ENCODE measurements around the gene TEAD4.

TEAD4 gene

DNA sequence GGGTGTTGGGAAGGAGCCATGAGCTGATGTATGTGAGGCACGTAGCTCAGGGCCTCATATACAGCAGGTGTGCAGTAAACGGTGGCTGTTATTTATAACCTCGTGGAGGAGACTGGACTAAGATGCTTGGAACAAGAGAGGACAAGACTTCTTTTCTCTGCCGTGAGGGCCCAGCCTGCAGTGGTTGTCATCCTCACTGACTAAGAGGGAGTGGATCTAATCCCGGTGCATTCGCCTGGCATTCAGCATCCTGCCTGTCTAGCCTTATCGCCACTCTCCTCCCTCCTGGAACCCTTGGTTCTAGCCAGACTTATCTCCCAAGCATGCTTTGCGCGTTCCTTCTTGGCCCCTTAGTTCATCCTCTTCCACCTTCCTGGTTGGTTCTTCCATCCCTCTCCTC is 121.9 kb downstream of the TEAD4 start:
- TF ChIP-seq, protein P1, sequence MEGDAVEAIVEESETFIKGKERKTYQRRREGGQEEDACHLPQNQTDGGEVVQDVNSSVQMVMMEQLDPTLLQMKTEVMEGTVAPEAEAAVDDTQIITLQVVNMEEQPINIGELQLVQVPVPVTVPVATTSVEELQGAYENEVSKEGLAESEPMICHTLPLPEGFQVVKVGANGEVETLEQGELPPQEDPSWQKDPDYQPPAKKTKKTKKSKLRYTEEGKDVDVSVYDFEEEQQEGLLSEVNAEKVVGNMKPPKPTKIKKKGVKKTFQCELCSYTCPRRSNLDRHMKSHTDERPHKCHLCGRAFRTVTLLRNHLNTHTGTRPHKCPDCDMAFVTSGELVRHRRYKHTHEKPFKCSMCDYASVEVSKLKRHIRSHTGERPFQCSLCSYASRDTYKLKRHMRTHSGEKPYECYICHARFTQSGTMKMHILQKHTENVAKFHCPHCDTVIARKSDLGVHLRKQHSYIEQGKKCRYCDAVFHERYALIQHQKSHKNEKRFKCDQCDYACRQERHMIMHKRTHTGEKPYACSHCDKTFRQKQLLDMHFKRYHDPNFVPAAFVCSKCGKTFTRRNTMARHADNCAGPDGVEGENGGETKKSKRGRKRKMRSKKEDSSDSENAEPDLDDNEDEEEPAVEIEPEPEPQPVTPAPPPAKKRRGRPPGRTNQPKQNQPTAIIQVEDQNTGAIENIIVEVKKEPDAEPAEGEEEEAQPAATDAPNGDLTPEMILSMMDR (conservative IDR thresholded peaks at IDR 0.05; ENCODE audit: control insufficient read depth, insufficient read depth, low read depth, low read length), result no peak
- no peak overlapping the region for H3K4me3 ChIP-seq (ENCODE audit: control insufficient read depth, low read depth, low read length)
- DNase-seq (ENCODE audit: low read depth), result no peak

GRCh38 chr12:3081886-3082285 is 122.7 kb downstream of the TEAD4 start:
- TF ChIP-seq, protein P1 (conservative IDR thresholded peaks at IDR 0.05; ENCODE audit: control insufficient read depth, insufficient read depth, low read depth, low read length), result no peak
- H3K4me3 ChIP-seq (ENCODE audit: control insufficient read depth, low read depth, low read length), result no peak overlapping the region
- DNase-seq (ENCODE audit: low read depth), result no peak

GRCh38 chr12:3083241-3083920 is 124.2 kb downstream of the TEAD4 start:
- H3K4me3 ChIP-seq (ENCODE audit: control insufficient read depth, low read depth, low read length), result no peak overlapping the region
- DNase-seq (ENCODE audit: low read depth), result no peak
- TF ChIP-seq, protein P1 (conservative IDR thresholded peaks at IDR 0.05; ENCODE audit: control insufficient read depth, insufficient read depth, low read depth, low read length), result no peak

- H3K4me3 ChIP-seq (ENCODE audit: control insufficient read depth, low read depth, low read length), result no peak overlapping the region
- TF ChIP-seq, protein P1 (conservative IDR thresholded peaks at IDR 0.05; ENCODE audit: control insufficient read depth, insufficient read depth, low read depth, low read length), result no peak
- no peak for DNase-seq (ENCODE audit: low read depth)
These were observed 124.7 kb downstream of the TEAD4 start for GRCh38 chr12:3083921-3084347.

GRCh38 chr12:3084742-3085141 is 125.5 kb downstream of the TEAD4 start:
- DNase-seq (ENCODE audit: low read depth), result no peak
- no peak overlapping the region for H3K4me3 ChIP-seq (ENCODE audit: control insufficient read depth, low read depth, low read length)
- TF ChIP-seq, protein P1 (conservative IDR thresholded peaks at IDR 0.05; ENCODE audit: control insufficient read depth, insufficient read depth, low read depth, low read length), result no peak

DNA sequence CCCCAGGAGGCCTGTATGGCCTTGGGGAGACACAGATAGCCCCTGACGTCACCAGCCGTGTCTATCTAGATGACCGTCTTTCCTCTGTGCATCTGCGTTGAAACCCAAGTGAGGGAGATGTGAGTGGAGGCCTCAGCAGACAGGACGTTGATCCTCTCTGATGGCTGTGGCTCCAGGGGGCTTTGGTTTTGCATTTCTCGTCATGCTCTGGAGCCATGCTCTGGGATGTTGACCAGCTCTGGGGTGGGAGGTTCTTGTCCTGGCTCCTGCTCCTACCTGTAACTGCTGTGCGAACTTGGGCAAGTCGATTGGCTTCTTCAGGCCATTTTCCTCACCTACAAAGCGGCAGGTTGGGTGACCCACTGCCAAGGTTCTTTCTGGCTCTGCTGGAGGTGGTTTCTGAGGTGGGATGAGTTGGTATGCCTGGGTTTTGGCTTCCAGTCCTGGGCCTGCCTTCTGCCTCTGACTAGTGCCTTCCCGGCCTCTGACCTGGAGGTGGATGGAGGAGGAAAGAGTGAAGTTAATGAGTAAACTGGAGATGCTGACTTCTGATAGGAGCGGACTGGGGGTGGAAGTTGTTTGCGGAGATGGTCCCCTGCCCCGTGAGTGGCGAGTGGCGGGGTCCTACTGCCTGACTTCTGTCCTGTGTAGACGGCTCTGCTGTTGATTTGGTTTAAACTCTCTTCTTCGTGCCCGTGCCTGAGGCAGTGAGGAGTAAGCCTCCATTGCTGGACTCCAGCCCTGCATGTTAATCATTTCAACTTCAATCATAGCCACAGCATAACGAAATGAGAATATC is 126.3 kb downstream of the TEAD4 start:
- no peak for DNase-seq (ENCODE audit: low read depth)
- TF ChIP-seq, protein P1 (conservative IDR thresholded peaks at IDR 0.05; ENCODE audit: control insufficient read depth, insufficient read depth, low read depth, low read length), result no peak
- no peak overlapping the region for H3K4me3 ChIP-seq (ENCODE audit: control insufficient read depth, low read depth, low read length)
